Esophagus (tissue), 2 donors: ENCODE results near the gene ASCC3. TPM values are rescaled to one million over a fixed set of nuclear protein-coding genes. Genes with fewer than 3 reads are reported as not detected.

Experiments
- H3K27ac ChIP-seq, 2 donors: one replicate each; pipeline ENCODE4 v1.5.1; 2013; ENCODE audit warnings: low read depth in 2 of 2, mild to moderate bottlenecking in 2 of 2, inconsistent platforms in 1 of 2, low read length in 1 of 2, moderate library complexity in 1 of 2
- H3K27me3 ChIP-seq, 2 donors: one replicate each; pipeline ENCODE4 v1.6.1; 2013; ENCODE audit warnings: low read length in 2 of 2, control low read depth in 1 of 2, mild to moderate bottlenecking in 1 of 2; ENCODE audit not compliant: insufficient read depth in 2 of 2, control insufficient read depth in 1 of 2
- H3K36me3 ChIP-seq, 2 donors: one replicate each; pipeline ENCODE4 v1.6.1; 2013; ENCODE audit warnings: low read length in 1 of 2; ENCODE audit not compliant: control insufficient read depth in 2 of 2, insufficient read depth in 2 of 2
- H3K4me1 ChIP-seq, 2 donors: one replicate each; pipeline ENCODE4 v1.6.1; 2013; ENCODE audit warnings: low read length in 1 of 2; ENCODE audit not compliant: control insufficient read depth in 2 of 2, insufficient read depth in 2 of 2
- H3K4me3 ChIP-seq, 2 donors: one replicate each; pipeline ENCODE4 v1.5.1; 2013; ENCODE audit warnings: low read length in 2 of 2, mild to moderate bottlenecking in 2 of 2, low read depth in 1 of 2, moderate library complexity in 1 of 2
- H3K9me3 ChIP-seq, 2 donors: one replicate each; pipeline ENCODE4 v1.6.1; 2013; ENCODE audit warnings: mild to moderate bottlenecking in 2 of 2, low read depth in 1 of 2, low read length in 1 of 2, moderate library complexity in 1 of 2; ENCODE audit not compliant: control insufficient read depth in 2 of 2, insufficient read depth in 1 of 2
- WGBS, 2 donors: extraction: QIAGEN DNeasy Blood & Tissue Kit; methylation state at CpG; one replicate each; pipeline ENCODE4 v1.1.7; 2013; 5-methylcytosine and 5-hydroxymethylcytosine counted together
- polyA plus RNA-seq, 2 donors: library from polyadenylated mRNA; stranded (reverse); fragments of 200-250 nt; gene quantifications; one replicate each; pipeline ENCODE4 v1.2.3, GENCODE V29; 2013
- donor health status: healthy with polysubstance abuse.
- donor health status: Bipolar disorder and iron deficiency.

Gene ASCC3
- polyA plus RNA-seq, 2 donors, result 7.4 to 15.0 TPM

DNA sequence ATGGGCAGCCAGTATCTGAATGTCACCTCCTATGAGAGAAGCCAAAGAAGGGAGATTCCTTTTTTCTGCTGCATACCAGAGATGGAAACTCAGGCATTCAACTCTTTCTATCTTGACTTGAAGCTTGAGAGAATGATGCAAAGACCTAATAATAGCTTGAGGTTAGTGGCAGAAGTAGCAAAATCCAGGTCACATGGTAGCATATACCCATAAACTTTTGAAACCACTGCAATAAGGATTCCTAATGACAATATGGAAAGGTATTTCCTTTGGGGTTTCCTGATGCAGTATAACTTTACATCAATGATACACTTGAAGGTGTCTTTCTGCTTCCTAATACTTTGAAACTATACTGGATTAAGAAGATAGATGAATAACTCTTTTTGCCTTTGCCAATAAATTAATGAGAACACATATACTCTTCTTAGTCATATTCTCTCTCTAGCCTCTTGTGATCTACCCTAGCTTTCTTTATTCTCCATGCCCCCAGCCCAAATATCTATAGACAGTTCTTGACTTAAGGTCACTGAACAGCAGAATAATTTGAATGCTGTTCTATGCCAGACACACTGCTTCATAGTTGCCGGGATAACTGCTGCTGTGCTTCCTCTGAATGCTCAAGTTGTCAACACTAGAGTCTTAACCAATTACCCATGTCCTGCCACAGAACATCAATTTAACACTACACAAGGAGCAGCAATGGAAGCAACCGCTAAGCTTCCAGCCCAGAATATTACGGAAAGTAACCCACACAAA is 260.9 kb downstream of the ASCC3 start:
- Histone ChIP-seq H3K27ac (no peak overlapping the region), H3K4me3 (no peak overlapping the region), H3K27me3 (no peaks in the 10 kb centered on the region), H3K4me1 (no peaks in the 10 kb centered on the region), H3K36me3 (peaks cover 0 to 4% of the 10 kb centered on the region in 2 donors), H3K9me3 (peaks cover 0 to 3% of the 10 kb centered on the region in 2 donors)
- 98 to 99% methylated on average over 3 of the region's 3 CpGs for WGBS, 2 donors

DNA sequence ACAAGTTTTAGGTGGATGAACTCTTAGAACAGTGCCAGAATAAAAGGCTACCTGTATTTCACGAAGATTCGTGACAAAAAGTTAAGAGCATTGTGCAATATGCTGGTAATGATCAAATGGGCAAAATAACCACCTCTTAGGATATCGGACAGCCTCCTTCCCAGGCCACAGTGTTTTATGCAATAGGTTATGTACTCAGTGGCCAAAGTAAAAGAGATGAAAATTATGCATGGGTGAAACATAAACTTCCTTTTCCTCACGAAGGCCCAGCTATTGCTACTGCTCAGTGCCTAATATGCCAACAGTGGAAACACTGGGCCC is 262.8 kb downstream of the ASCC3 start:
- Histone ChIP-seq H3K4me1 (no peaks in the 10 kb centered on the region), H3K4me3 (no peak overlapping the region), H3K27me3 (no peaks in the 10 kb centered on the region), H3K9me3 (peaks cover 0 to 3% of the 10 kb centered on the region in 2 donors), H3K36me3 (peaks cover 0 to 4% of the 10 kb centered on the region in 2 donors), H3K27ac (no peak overlapping the region)
- 81 to 85% methylated on average over 4 of the region's 4 CpGs for WGBS, 2 donors

DNA sequence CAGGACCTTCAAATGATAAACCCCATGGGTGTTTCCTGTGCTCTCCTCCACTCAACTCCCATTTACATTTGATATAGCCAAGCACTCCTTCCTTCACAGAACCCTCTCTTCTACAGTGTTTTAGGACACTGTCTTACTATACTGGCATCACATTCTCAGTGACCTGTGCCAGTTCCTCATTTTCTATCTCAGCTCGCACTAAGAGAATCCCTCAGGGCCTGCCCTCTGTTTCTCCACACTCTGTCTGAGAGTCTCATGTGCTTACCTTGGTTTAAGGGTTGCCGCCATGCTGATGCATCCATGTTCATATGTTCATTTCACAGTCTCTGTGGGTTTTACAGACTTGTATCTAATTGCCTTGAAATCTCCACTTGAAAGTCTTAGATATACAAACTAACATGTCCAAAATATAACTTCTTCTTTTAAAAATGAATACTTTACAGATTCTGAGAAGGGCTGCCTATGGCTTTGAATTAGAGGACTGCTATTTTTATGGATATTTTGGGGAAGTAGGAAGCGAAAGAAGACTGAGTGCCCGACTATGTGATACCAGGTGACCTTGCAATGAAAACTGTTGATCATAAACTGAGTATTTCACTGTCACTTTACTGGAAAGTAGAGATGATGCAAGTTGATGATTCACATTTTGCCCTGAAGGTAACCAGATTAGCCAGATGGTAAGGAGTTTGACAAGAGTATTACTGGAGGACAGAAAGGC is 263.3 kb downstream of the ASCC3 start:
- no peaks in the 10 kb centered on the region for H3K4me1 ChIP-seq
- peaks cover 0 to 3% of the 10 kb centered on the region in 2 donors for H3K9me3 ChIP-seq
- H3K27ac ChIP-seq, result no peak overlapping the region
- H3K36me3 ChIP-seq, result peaks cover 0 to 4% of the 10 kb centered on the region in 2 donors
- no peaks in the 10 kb centered on the region for H3K27me3 ChIP-seq
- 75 to 79% methylated on average over 4 of the region's 4 CpGs for WGBS, 2 donors
- no peak overlapping the region for H3K4me3 ChIP-seq

GRCh38 chr6:100614933-100615332 is 266.2 kb downstream of the ASCC3 start:
- WGBS, 2 donors, result 96 to 98% methylated on average over 8 of the region's 8 CpGs
- Histone ChIP-seq H3K9me3 (no peaks in the 10 kb centered on the region), H3K4me1 (no peaks in the 10 kb centered on the region), H3K27me3 (no peaks in the 10 kb centered on the region), H3K27ac (no peak overlapping the region), H3K4me3 (no peak overlapping the region), H3K36me3 (no peaks in the 10 kb centered on the region)

GRCh38 chr6:100614386-100614785 is 266.7 kb downstream of the ASCC3 start:
- H3K27me3 ChIP-seq, result no peaks in the 10 kb centered on the region
- no peaks in the 10 kb centered on the region for H3K4me1 ChIP-seq
- WGBS, 2 donors, result 86 to 87% methylated on average over 4 of the region's 4 CpGs
- no peaks in the 10 kb centered on the region for H3K36me3 ChIP-seq
- no peak overlapping the region for H3K27ac ChIP-seq
- H3K9me3 ChIP-seq, result no peaks in the 10 kb centered on the region
- H3K4me3 ChIP-seq, result no peak overlapping the region

GRCh38 chr6:100613656-100614055 is 267.5 kb downstream of the ASCC3 start:
- no peak overlapping the region for H3K4me3 ChIP-seq
- WGBS, 2 donors, result 93 to 98% methylated on average over 3 of the region's 3 CpGs
- H3K9me3 ChIP-seq, result no peaks in the 10 kb centered on the region
- no peaks in the 10 kb centered on the region for H3K27me3 ChIP-seq
- no peak overlapping the region for H3K27ac ChIP-seq
- H3K4me1 ChIP-seq, result no peaks in the 10 kb centered on the region
- no peaks in the 10 kb centered on the region for H3K36me3 ChIP-seq

DNA sequence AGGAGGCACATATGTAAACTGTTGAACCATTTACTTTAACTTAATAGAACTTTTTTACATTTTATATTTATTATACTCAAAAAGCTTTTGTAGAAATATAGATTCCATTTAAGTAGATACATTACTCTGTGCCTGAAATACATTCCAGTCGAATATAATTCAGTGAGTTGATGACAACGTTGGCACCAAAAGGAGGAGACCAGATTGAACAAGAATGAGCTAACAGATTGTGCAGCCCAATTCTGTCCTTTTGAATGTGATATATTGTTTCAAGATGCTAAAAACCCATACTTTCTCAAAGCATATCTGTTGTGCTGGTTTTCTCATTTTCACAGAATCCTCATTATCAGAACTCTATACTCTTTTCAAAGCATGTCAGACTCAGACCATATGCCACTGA is 269.0 kb downstream of the ASCC3 start:
- Histone ChIP-seq H3K4me1 (no peaks in the 10 kb centered on the region), H3K4me3 (no peak overlapping the region), H3K27ac (no peak overlapping the region), H3K9me3 (no peaks in the 10 kb centered on the region), H3K36me3 (no peaks in the 10 kb centered on the region), H3K27me3 (no peaks in the 10 kb centered on the region)
- WGBS, 2 donors, result 76 to 81% methylated on average over 2 of the region's 2 CpGs

DNA sequence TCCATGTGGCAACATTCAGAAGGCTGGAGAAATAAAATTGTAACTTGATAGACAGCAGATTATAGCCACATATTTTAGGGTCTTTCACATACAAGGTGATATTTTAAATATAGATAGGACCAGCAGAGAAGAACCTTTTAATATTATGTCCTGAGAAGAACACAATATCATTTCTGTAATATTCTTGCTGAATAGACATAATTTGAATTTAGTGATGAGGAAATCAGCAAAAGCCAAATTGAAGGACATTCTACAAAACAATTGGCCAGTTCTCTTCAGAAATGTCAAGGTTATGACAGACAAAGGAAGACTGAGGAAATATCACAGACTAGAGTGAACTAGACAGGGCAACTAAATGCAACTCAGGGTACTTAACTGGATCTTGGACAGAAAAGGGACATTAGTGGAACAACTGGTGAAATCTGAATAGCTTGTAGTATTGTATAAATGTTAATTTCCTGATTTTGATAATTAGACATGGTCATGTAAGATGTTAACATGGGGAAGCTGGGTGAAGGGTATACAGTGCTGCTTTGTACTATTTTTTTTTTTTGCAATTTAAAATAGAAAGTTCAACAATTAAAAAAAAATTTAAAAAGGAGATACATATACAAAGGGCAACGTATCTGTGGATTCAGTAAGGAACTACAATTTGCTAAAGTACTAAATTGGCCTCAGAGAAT is 281.9 kb downstream of the ASCC3 start:
- no peaks in the 10 kb centered on the region for H3K4me1 ChIP-seq
- H3K9me3 ChIP-seq, result no peaks in the 10 kb centered on the region
- peaks cover 2 to 5% of the 10 kb centered on the region in 2 donors for H3K36me3 ChIP-seq
- H3K27ac ChIP-seq, result no peak overlapping the region
- H3K4me3 ChIP-seq, result no peak overlapping the region
- no peaks in the 10 kb centered on the region for H3K27me3 ChIP-seq
- 95 to 96% methylated on average over 1 of the region's 1 CpG for WGBS, 2 donors

- Histone ChIP-seq H3K4me3 (no peak overlapping the region), H3K36me3 (peaks cover 2% of the 10 kb centered on the region in 2 donors), H3K4me1 (no peaks in the 10 kb centered on the region), H3K27me3 (no peaks in the 10 kb centered on the region), H3K9me3 (no peaks in the 10 kb centered on the region), H3K27ac (no peak overlapping the region)
Measured at GRCh38 chr6:100595456-100595855, 285.7 kb downstream of the ASCC3 start.
